ENCODE measurements around the gene ZNF609. TPM values are rescaled to one million over a fixed set of nuclear protein-coding genes. Genes with fewer than 3 reads are reported as not detected.

Gene ZNF609
- total and polyA plus RNA-seq, 4 donors: 4.6 to 18.1 (median 8.0) TPM

DNA sequence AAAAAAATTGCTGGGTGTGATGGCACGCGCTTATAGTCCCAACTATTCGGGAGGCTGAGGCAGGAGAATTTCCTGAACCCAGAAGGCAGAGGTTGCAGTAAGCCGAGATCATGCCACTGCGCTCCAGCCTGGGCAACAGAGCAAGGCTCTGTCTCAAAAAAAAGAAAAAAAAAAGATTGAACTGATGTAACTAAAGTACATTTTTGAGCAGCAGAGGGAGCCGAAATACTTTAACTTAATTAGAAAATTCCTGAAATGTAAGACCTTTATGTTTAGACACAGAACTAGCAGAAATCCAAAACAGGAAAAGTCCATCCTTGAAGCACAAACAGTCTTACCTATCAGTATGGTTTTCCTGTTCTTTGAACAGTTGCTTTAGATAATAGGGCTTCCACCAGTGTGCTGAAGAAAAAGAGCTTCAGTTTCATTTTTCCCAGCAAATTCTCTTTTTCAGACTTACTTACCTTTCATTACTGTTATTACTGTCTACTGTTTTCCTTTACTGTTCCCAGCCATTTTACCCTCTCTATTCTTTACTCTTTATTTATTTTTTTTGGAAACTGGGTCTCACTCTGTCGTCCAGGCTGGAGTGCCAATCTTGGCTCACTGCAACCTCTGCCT lies 33.4 kb upstream of the ZNF609 start:
- no peaks in the 10 kb centered on the region for H3K27me3 ChIP-seq (ENCODE audit: control insufficient read depth in 4 of 4, insufficient read depth in 4 of 4, low read length in 3 of 4)
- H3K4me3 ChIP-seq (ENCODE audit: low read depth in 1 of 3, low read length in 3 of 3): no peak overlapping the region
- peaks cover 2 to 22% (median 13%) of the 10 kb centered on the region in 4 donors for H3K36me3 ChIP-seq (ENCODE audit: control insufficient read depth in 4 of 4, insufficient read depth in 3 of 4, low read depth in 1 of 4, low read length in 3 of 4)
- no peak overlapping the region for H3K27ac ChIP-seq (ENCODE audit: low read depth in 1 of 2, low read length in 2 of 2)
- H3K9ac ChIP-seq (ENCODE audit: low read depth in 1 of 2, low read length in 2 of 2): no peak overlapping the region
- DNase-seq (ENCODE audit: low spot score): no peak
- H3K9me3 ChIP-seq (ENCODE audit: control insufficient read depth in 4 of 4, low read length in 3 of 4): no peaks in the 10 kb centered on the region
- H3K4me1 ChIP-seq (ENCODE audit: control insufficient read depth in 4 of 4, insufficient read depth in 4 of 4, low read length in 3 of 4): peaks cover 1 to 14% (median 7%) of the 10 kb centered on the region in 4 donors
- no peak for TF ChIP-seq FOXA2 (IDR thresholded peaks at IDR 0.05)
- peak; percentile 76 for TF ChIP-seq RAD21 (IDR thresholded peaks at IDR 0.05)
- peak; percentile 19 for TF ChIP-seq CTCF (IDR thresholded peaks at IDR 0.05; ENCODE audit: low read depth, low read length, missing input control)
- WGBS: 77% methylated on average over 7 of the region's 7 CpGs

DNA sequence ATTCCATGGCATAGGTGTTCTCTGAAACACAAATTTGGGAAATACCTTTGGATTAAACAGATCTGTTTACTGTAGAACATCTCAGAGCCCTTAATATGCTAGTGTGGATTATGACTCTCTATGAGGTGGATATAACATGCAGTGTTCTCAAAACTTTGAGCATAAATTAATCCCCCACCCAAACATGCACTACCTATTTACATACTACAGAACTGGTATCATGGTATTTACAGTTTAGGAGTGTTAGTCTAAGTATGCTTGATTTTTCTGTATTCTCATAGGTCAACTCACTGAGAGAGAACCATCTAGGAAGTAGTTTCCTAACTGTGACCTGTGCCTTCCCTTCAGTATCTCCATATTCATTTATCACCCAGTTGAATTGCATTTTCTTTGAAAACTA lies 30.9 kb upstream of the ZNF609 start:
- H3K9me3 ChIP-seq (ENCODE audit: control insufficient read depth in 4 of 4, low read length in 3 of 4): no peaks in the 10 kb centered on the region
- TF ChIP-seq RAD21 (IDR thresholded peaks at IDR 0.05) (no peak), REST (IDR thresholded peaks at IDR 0.05) (no peak), FOXA1 (IDR thresholded peaks at IDR 0.05) (no peak), JUND (IDR thresholded peaks at IDR 0.05) (no peak), NR2F2 (IDR thresholded peaks at IDR 0.05) (no peak), CTCF (IDR thresholded peaks at IDR 0.05; ENCODE audit: low read depth, low read length, missing input control) (no peak), YY1 (IDR thresholded peaks at IDR 0.05) (no peak), GABPA (IDR thresholded peaks at IDR 0.05 in 1 of 2, conservative IDR thresholded peaks at IDR 0.05 in 1 of 2) (no peak), RXRA (IDR thresholded peaks at IDR 0.05) (no peak), HNF4G (IDR thresholded peaks at IDR 0.05) (no peak), ATF3 (IDR thresholded peaks at IDR 0.05) (no peak), TAF1 (conservative IDR thresholded peaks at IDR 0.05) (no peak), HNF4A (conservative IDR thresholded peaks at IDR 0.05) (no peak), EGR1 (IDR thresholded peaks at IDR 0.05; ENCODE audit: low read depth in 2 of 2) (no peak)
- TF ChIP-seq, protein P1, sequence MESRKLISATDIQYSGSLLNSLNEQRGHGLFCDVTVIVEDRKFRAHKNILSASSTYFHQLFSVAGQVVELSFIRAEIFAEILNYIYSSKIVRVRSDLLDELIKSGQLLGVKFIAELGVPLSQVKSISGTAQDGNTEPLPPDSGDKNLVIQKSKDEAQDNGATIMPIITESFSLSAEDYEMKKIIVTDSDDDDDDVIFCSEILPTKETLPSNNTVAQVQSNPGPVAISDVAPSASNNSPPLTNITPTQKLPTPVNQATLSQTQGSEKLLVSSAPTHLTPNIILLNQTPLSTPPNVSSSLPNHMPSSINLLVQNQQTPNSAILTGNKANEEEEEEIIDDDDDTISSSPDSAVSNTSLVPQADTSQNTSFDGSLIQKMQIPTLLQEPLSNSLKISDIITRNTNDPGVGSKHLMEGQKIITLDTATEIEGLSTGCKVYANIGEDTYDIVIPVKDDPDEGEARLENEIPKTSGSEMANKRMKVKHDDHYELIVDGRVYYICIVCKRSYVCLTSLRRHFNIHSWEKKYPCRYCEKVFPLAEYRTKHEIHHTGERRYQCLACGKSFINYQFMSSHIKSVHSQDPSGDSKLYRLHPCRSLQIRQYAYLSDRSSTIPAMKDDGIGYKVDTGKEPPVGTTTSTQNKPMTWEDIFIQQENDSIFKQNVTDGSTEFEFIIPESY (IDR thresholded peaks at IDR 0.05): no peak
- TF ChIP-seq, protein P2, sequence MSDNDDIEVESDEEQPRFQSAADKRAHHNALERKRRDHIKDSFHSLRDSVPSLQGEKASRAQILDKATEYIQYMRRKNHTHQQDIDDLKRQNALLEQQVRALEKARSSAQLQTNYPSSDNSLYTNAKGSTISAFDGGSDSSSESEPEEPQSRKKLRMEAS (IDR thresholded peaks at IDR 0.05): no peak
- H3K27me3 ChIP-seq (ENCODE audit: control insufficient read depth in 4 of 4, insufficient read depth in 4 of 4, low read length in 3 of 4): no peaks in the 10 kb centered on the region
- peaks cover 0 to 13% (median 11%) of the 10 kb centered on the region in 4 donors for H3K36me3 ChIP-seq (ENCODE audit: control insufficient read depth in 4 of 4, insufficient read depth in 3 of 4, low read depth in 1 of 4, low read length in 3 of 4)
- no peak overlapping the region for H3K27ac ChIP-seq (ENCODE audit: low read depth in 1 of 2, low read length in 2 of 2)
- DNase-seq (ENCODE audit: low spot score): no peak
- no peak overlapping the region for H3K4me3 ChIP-seq (ENCODE audit: low read depth in 1 of 3, low read length in 3 of 3)
- H3K4me1 ChIP-seq (ENCODE audit: control insufficient read depth in 4 of 4, insufficient read depth in 4 of 4, low read length in 3 of 4): peaks cover 0 to 6% (median 5%) of the 10 kb centered on the region in 4 donors
- no peak overlapping the region for H3K9ac ChIP-seq (ENCODE audit: low read depth in 1 of 2, low read length in 2 of 2)

All from liver (tissue), 9 donors.